H9 (cell line): ENCODE data around the gene NEB. TPM values are rescaled to one million over a fixed set of nuclear protein-coding genes. Genes with fewer than 3 reads are reported as not detected.

Source experiments
- DNase-seq: peaks from one replicate; pipeline ENCODE4 v3.0.0-alpha.2; 2017
- H2AFZ ChIP-seq: one replicate; pipeline ENCODE4 v1.6.1; 2013; ENCODE audit warnings: mild to moderate bottlenecking, low read length, control low read depth, moderate library complexity
- H2AK5ac ChIP-seq: 2 replicates; pipeline ENCODE4 v1.6.1; 2013; ENCODE audit warnings: low read length, control low read depth, mixed read lengths; ENCODE audit not compliant: insufficient read length
- H2BK120ac ChIP-seq: one replicate; pipeline ENCODE4 v1.6.1; 2013; ENCODE audit warnings: low read depth, mild to moderate bottlenecking, low read length, control low read depth, inconsistent platforms; ENCODE audit not compliant: poor library complexity, severe bottlenecking
- H2BK12ac ChIP-seq: 2 replicates; pipeline ENCODE4 v1.6.1; 2013; ENCODE audit warnings: low read length, control low read depth, mixed read lengths, low read depth; ENCODE audit not compliant: insufficient read length
- H2BK15ac ChIP-seq: 2 replicates; pipeline ENCODE4 v1.6.1; 2013; ENCODE audit warnings: low read depth, low read length, control low read depth
- H2BK20ac ChIP-seq: one replicate; pipeline ENCODE4 v1.6.1; 2013; ENCODE audit warnings: low read depth, mild to moderate bottlenecking, low read length, control low read depth, inconsistent platforms; ENCODE audit not compliant: poor library complexity, severe bottlenecking
- H2BK5ac ChIP-seq: 2 replicates; pipeline ENCODE4 v1.6.1; 2013; ENCODE audit warnings: low read length, control low read depth, mixed read lengths; ENCODE audit not compliant: insufficient read length
- H3K14ac ChIP-seq: 2 replicates; pipeline ENCODE4 v1.6.1; 2013; ENCODE audit warnings: low read length, control low read depth; ENCODE audit not compliant: insufficient read depth
- H3K18ac ChIP-seq: 2 replicates; pipeline ENCODE4 v1.6.1; 2013; ENCODE audit warnings: low read depth, mild to moderate bottlenecking, mixed read lengths, low read length, control low read depth; ENCODE audit not compliant: insufficient read length
- H3K23ac ChIP-seq: 2 replicates; pipeline ENCODE4 v1.6.1; 2013; ENCODE audit warnings: low read length, control low read depth, mixed read lengths, low read depth; ENCODE audit not compliant: insufficient read length
- H3K23me2 ChIP-seq: 2 replicates; pipeline ENCODE4 v1.6.1; 2013; ENCODE audit warnings: low read depth, mild to moderate bottlenecking, mixed read lengths, low read length, control low read depth; ENCODE audit not compliant: insufficient read length, poor library complexity, severe bottlenecking
- H3K27ac ChIP-seq: 2 replicates; pipeline ENCODE4 v1.5.1; 2013; ENCODE audit warnings: low read length, control low read depth, mixed read lengths, low read depth; ENCODE audit not compliant: insufficient read length
- H3K27me3 ChIP-seq: 2 replicates; pipeline ENCODE4 v1.6.1; 2013; ENCODE audit warnings: low read length, control low read depth, inconsistent platforms; ENCODE audit not compliant: insufficient read depth
- H3K4ac ChIP-seq: 2 replicates; pipeline ENCODE4 v1.6.1; 2013; ENCODE audit warnings: low read depth, mild to moderate bottlenecking, control low read depth, inconsistent platforms, low read length, moderate library complexity
- H3K4me1 ChIP-seq: 2 replicates; pipeline ENCODE4 v1.6.1; 2013; ENCODE audit warnings: low read length, control low read depth, inconsistent platforms; ENCODE audit not compliant: insufficient read depth
- H3K4me2 ChIP-seq: 2 replicates; pipeline ENCODE4 v1.6.1; 2013; ENCODE audit warnings: low read length, control low read depth, mixed read lengths; ENCODE audit not compliant: insufficient read length, insufficient read depth
- H3K56ac ChIP-seq: 2 replicates; pipeline ENCODE4 v1.6.1; 2013; ENCODE audit warnings: low read depth, mild to moderate bottlenecking, mixed read lengths, low read length, control low read depth; ENCODE audit not compliant: insufficient read length
- H3K79me1 ChIP-seq: 2 replicates; pipeline ENCODE4 v1.6.1; 2013; ENCODE audit warnings: low read depth, mild to moderate bottlenecking, moderate library complexity, low read length, control low read depth, inconsistent platforms; ENCODE audit not compliant: insufficient read depth, poor library complexity, severe bottlenecking
- H3K79me2 ChIP-seq: 2 replicates; pipeline ENCODE4 v1.6.1; 2013; ENCODE audit warnings: low read length, control low read depth, inconsistent platforms; ENCODE audit not compliant: insufficient read depth
- H3K9ac ChIP-seq: 2 replicates; pipeline ENCODE4 v1.6.1; 2013; ENCODE audit warnings: low read length, control low read depth, mixed read lengths; ENCODE audit not compliant: insufficient read length; ENCODE audit errors: extremely low read depth
- H3K9me3 ChIP-seq: one replicate; pipeline ENCODE4 v1.6.1; 2013; ENCODE audit warnings: low read depth, low read length, inconsistent platforms; ENCODE audit not compliant: control insufficient read depth
- H3T11ph ChIP-seq: one replicate; pipeline ENCODE4 v1.6.1; 2013; ENCODE audit warnings: mild to moderate bottlenecking, low read length, control low read depth, inconsistent platforms
- H4K20me1 ChIP-seq: one replicate; pipeline ENCODE4 v1.6.1; 2013; ENCODE audit not compliant: control insufficient read depth, insufficient read length, insufficient read depth
- H4K5ac ChIP-seq: 2 replicates; pipeline ENCODE4 v1.6.1; 2013; ENCODE audit warnings: low read depth, mild to moderate bottlenecking, mixed read lengths, low read length, control low read depth; ENCODE audit not compliant: insufficient read length
- H4K8ac ChIP-seq: replicated peaks from 2 replicates; pipeline ENCODE4 v1.6.1; 2013; ENCODE audit warnings: low read length, control low read depth, mixed read lengths, low read depth; ENCODE audit not compliant: insufficient read length
- H4K91ac ChIP-seq: 2 replicates; pipeline ENCODE4 v1.6.1; 2013; ENCODE audit warnings: low read depth, mild to moderate bottlenecking, moderate library complexity, mixed read lengths, low read length, control low read depth; ENCODE audit not compliant: insufficient read length
- H3K27ac Mint-ChIP-seq, 3 experiments: 2 replicates in 2 of 3; 3 replicates in 1 of 3; pipeline ENCODE4 v1.8.0; 2020 to 2021; ENCODE audit warnings: mixed read lengths in 3 of 3, mild to moderate bottlenecking in 1 of 3, moderate library complexity in 1 of 3
- H3K27me3 Mint-ChIP-seq: 2 replicates; pipeline ENCODE4 v1.8.0; 2021; ENCODE audit warnings: low read depth, mild to moderate bottlenecking, moderate library complexity, mixed read lengths
- H3K36me3 Mint-ChIP-seq, 3 experiments: 2 replicates in 2 of 3; 3 replicates in 1 of 3; pipeline ENCODE4 v1.8.0; 2020 to 2021; ENCODE audit warnings: low read depth in 3 of 3, mixed read lengths in 3 of 3; ENCODE audit not compliant: insufficient read depth in 1 of 3
- H3K4me1 Mint-ChIP-seq, 2 experiments: 2 replicates each; pipeline ENCODE4 v1.8.0; 2020; ENCODE audit warnings: mixed read lengths in 2 of 2
- H3K4me3 Mint-ChIP-seq, 2 experiments: 2 replicates in 1 of 2; 3 replicates in 1 of 2; pipeline ENCODE4 v1.8.0; 2020 to 2021; ENCODE audit warnings: mild to moderate bottlenecking in 2 of 2, mixed read lengths in 2 of 2, moderate library complexity in 1 of 2
- H3K9me3 Mint-ChIP-seq, 2 experiments: 2 replicates in 1 of 2; 3 replicates in 1 of 2; pipeline ENCODE4 v1.8.0; 2020; ENCODE audit warnings: mild to moderate bottlenecking in 2 of 2, mixed read lengths in 2 of 2, moderate library complexity in 1 of 2
- WGBS: extraction: QIAGEN DNeasy Blood & Tissue Kit; methylation state at CpG from one replicate; pipeline ENCODE4 v1.1.7; 2013; ENCODE audit warnings: missing lambda C conversion rate, low lambda C conversion rate, mixed read lengths; ENCODE audit not compliant: insufficient read length; ENCODE audit errors: extremely low coverage; 5-methylcytosine and 5-hydroxymethylcytosine counted together
- total RNA-seq: library from RNA; stranded (reverse); gene quantifications from 2 replicates; pipeline ENCODE4 v1.2.1, GENCODE V29; 2021
- TF ChIP-seq, protein P1 (sequence below): fragments of 200-600 bp; sonication (generic); conservative IDR thresholded peaks from 3 replicates; pipeline ENCODE4 v1.8.0; 2021; ENCODE audit warnings: antibody characterized with exemption, mild to moderate bottlenecking

The NEB gene
- total RNA-seq, 1 experiment from 2014 or later, result 0.98 TPM

DNA sequence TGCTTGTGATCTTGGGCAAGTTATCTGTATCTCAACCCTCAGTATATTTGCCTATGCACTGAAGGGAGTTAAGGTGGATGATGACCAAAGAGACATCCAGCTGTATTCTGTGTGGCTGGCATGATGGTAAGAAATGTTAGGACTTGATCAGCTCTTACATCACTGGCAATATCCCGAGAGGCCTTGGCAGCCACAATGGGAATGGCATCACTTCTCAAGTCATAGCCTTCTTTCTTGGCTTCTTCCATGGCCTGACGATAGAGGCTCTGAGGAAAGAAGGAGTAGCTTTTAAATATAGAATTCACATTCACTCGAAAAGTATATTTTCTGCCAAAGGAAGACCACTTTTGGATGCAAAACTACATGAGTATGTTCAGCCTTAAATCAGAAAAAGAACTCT lies 113.5 kb downstream of the NEB start:
- Mint-ChIP-seq H3K27me3 (no peaks in the 10 kb centered on the region), H3K4me3 (no peak overlapping the region), H3K9me3 (no peaks in the 10 kb centered on the region), H3K4me1 (no peaks in the 10 kb centered on the region), H3K36me3 (no peaks in the 10 kb centered on the region), H3K27ac (no peak overlapping the region)
- H4K8ac ChIP-seq, result no peak overlapping the region
- DNase-seq, result no peak
- no peak overlapping the region for H3K23ac ChIP-seq
- no peak overlapping the region for H4K5ac ChIP-seq
- no peak overlapping the region for H3K4me2 ChIP-seq
- H3K9me3 ChIP-seq, result no peaks in the 10 kb centered on the region
- H3K14ac ChIP-seq, result no peak overlapping the region
- no peak overlapping the region for H2AFZ ChIP-seq
- H3K9ac ChIP-seq, result no peak overlapping the region
- no peaks in the 10 kb centered on the region for H4K20me1 ChIP-seq
- TF ChIP-seq, protein P1, sequence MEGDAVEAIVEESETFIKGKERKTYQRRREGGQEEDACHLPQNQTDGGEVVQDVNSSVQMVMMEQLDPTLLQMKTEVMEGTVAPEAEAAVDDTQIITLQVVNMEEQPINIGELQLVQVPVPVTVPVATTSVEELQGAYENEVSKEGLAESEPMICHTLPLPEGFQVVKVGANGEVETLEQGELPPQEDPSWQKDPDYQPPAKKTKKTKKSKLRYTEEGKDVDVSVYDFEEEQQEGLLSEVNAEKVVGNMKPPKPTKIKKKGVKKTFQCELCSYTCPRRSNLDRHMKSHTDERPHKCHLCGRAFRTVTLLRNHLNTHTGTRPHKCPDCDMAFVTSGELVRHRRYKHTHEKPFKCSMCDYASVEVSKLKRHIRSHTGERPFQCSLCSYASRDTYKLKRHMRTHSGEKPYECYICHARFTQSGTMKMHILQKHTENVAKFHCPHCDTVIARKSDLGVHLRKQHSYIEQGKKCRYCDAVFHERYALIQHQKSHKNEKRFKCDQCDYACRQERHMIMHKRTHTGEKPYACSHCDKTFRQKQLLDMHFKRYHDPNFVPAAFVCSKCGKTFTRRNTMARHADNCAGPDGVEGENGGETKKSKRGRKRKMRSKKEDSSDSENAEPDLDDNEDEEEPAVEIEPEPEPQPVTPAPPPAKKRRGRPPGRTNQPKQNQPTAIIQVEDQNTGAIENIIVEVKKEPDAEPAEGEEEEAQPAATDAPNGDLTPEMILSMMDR, result no peak
- H2BK120ac ChIP-seq, result no peak overlapping the region
- H3K23me2 ChIP-seq, result no peaks in the 10 kb centered on the region
- no peak overlapping the region for H3K18ac ChIP-seq
- H4K91ac ChIP-seq, result no peak overlapping the region
- H3T11ph ChIP-seq, result no peak overlapping the region
- H3K4ac ChIP-seq, result no peak overlapping the region
- no peak overlapping the region for H3K27ac ChIP-seq
- WGBS, result no CpG with 5 or more reads among the region's 3 CpGs
- H3K56ac ChIP-seq, result no peak overlapping the region
- no peak overlapping the region for H2BK12ac ChIP-seq
- H2BK15ac ChIP-seq, result no peak overlapping the region
- no peak overlapping the region for H2BK20ac ChIP-seq
- no peaks in the 10 kb centered on the region for H3K79me1 ChIP-seq
- H2BK5ac ChIP-seq, result no peak overlapping the region
- no peaks in the 10 kb centered on the region for H3K27me3 ChIP-seq
- no peak overlapping the region for H2AK5ac ChIP-seq
- no peaks in the 10 kb centered on the region for H3K79me2 ChIP-seq
- no peaks in the 10 kb centered on the region for H3K4me1 ChIP-seq
